GM12864 (cell line): Measurements from ENCODE around the gene GRIFIN.

Experiments
- DNase-seq: peaks from one replicate; pipeline ENCODE4 v3.0.0-alpha.2; 2011; ENCODE audit warnings: low read depth
- H3K4me3 ChIP-seq: 2 replicates; pipeline ENCODE4 v1.5.1; 2011; ENCODE audit warnings: mild to moderate bottlenecking, low read depth, low read length, control low read depth
- TF ChIP-seq, protein P1 (sequence below): IDR thresholded peaks from 2 replicates; pipeline ENCODE4 v1.5.1; 2011; ENCODE audit warnings: low read depth, mild to moderate bottlenecking, moderate library complexity, low read length, control low read depth, inconsistent platforms; ENCODE audit errors: missing control alignments

Gene GRIFIN

DNA sequence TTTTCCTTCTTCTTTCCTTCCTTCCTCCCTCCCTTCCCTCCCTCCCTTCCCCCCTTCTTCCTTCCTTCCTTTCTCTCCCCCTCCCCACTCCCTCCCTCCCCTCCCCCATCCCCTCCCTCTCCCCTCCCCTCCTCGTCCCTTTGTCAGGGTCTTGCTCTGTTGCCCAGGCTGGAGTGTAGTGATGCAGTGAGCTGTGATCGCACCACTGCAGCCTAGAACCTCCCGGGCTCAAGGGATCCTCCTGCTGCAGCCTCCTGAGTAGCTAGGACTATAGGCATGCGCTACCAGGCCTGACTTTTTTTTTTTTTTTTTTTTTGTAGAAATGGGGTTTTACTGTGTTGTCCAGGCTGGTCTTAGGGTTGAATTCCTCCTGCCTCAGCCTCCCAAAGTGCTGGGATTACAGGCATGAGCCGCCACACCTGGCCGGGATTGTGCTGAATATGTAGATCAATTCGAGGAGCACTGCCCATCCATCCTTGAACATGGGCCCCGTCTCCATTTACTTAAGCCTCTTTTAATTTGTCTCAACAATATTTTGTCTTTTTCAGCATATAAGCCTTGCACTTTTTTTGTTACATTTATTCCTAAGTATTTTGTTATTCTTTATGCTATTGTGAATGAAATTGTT lies 23.4 kb downstream of the GRIFIN start:
- DNase-seq: no peak
- TF ChIP-seq, protein P1, sequence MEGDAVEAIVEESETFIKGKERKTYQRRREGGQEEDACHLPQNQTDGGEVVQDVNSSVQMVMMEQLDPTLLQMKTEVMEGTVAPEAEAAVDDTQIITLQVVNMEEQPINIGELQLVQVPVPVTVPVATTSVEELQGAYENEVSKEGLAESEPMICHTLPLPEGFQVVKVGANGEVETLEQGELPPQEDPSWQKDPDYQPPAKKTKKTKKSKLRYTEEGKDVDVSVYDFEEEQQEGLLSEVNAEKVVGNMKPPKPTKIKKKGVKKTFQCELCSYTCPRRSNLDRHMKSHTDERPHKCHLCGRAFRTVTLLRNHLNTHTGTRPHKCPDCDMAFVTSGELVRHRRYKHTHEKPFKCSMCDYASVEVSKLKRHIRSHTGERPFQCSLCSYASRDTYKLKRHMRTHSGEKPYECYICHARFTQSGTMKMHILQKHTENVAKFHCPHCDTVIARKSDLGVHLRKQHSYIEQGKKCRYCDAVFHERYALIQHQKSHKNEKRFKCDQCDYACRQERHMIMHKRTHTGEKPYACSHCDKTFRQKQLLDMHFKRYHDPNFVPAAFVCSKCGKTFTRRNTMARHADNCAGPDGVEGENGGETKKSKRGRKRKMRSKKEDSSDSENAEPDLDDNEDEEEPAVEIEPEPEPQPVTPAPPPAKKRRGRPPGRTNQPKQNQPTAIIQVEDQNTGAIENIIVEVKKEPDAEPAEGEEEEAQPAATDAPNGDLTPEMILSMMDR: no peak
- H3K4me3 ChIP-seq: no peak overlapping the region

DNA sequence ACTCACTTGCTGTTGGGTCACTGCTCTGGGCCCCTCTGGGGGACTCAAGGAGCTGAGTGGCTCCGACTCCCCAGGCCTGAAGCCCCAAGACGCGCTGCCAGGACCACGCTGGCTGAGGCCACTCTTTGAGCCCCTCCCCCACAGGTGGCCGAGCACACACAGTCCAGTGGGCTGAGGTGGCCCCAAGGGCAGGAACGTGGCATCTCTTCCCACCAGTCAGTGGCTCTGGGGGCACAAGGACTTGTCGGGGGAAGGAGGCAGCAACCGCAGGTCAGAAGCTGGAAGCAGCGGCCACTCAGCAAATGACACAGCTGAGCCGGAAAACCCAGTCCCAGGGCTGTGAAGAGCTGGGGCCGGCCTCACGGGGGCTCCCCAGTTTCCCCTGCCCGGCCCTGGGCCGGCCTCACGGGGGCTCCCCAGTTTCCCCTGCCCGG lies 24.1 kb downstream of the GRIFIN start:
- H3K4me3 ChIP-seq: no peak overlapping the region
- no peak for DNase-seq
- TF ChIP-seq, protein P1: no peak

DNA sequence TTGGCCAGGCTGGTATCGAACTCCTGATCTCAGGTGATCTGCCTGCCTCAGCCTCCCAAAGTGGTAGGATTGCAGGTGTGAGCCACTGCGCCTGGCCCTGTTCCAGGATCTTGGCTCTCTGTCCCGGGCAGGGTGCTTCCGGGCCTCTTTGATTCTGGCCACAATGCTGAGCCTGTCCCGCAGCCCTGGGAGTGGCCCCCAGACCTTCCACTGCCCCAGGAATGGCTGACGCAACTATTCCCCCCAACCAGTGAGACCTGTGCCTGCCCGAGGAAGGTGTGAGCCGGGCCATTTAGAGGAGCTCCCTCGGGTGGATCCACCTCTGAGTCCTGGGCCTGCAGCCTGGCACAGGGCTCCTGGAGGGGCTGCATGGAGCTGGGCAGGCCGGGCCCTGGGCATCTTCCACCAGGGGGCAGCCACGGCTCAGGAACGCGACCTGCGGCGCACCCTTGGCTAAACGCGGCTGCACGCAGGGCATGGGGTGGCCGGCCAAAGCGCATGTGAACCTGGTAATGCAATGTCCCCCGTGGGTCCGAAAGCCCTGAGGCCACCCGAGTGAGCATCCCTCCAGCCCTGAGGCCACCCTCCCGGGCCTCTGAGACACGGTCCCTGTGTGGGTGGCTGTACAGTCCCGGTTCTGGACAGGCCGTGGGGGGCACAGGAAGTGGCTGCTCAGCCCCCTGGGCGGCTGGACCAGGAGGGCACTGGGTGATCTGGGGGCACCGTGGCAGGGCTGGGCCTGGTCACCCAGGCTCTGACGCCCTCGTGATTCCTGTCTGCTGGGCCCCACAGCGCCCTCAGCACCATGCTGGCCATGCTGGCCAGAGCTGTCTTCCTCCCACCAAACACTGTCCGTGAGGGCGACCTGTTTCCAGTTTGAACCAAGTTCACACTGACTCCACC lies 24.8 kb downstream of the GRIFIN start:
- DNase-seq: no peak
- TF ChIP-seq, protein P1: peak; percentile 85
- no peak overlapping the region for H3K4me3 ChIP-seq

DNA sequence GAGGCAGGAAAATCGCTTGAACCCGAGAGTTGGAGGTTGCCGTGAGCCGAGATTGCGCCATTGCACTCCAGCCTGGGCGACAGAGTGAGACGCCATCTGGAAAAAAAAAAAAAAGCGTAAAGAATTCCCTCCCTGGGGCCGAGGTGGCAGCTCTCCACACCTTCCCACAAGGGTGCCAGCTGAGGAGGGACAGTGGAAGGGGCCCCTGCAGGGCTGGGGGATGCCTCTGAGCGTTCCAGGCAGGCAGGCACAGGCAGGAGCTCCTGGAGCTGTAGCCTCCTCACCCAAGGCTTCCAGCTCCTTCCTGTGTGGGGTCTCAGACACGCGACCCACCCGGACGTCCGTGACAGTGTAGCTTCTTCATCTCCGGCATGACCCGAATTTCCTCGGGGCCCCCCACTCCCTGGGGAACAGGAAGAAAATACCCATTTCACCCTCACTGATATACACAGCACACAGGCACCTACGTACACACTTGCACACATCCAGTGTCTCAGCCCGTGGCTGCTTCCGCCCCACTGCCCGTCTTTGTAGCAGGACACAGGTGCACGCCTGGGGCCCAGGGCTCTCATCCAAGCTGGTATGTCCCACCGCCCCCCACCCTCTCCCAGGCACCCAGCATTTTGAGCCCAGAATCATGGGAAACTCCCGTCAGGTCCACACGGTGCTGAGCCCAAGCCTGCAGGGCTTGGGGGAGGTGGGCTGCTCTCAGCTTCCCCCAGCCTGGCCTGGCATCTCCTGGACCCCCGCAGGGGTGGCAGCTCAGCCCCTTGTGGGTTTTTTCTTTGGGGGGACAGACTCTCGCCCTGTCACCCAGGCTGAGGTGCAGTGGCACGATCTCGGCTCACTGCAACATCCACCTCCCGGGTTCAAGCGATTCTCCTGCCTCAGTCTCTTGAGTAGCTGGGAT lies 25.7 kb downstream of the GRIFIN start:
- TF ChIP-seq, protein P1: no peak
- no peak overlapping the region for H3K4me3 ChIP-seq
- no peak for DNase-seq

DNA sequence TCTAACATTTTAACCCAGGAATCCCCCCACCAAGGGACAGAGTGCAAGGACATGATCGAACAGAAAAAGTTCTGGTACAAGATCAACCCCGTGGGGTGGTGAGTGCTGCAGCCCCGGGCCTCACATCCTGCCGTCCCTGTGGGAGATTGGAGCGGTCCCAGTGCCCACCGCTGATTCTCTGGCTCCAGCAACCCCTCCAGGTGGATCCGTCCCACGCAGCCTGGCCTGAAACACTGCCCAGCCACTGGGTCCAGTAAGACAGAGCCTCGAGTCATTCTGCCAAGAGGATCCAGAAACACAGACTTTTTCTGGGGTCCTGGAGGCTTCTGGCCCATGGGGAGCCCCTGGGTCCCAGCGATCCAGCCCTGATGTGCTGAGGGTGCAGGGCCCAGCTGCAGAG lies 29.5 kb downstream of the GRIFIN start:
- no peak for DNase-seq
- TF ChIP-seq, protein P1: no peak
- H3K4me3 ChIP-seq: no peak overlapping the region

DNA sequence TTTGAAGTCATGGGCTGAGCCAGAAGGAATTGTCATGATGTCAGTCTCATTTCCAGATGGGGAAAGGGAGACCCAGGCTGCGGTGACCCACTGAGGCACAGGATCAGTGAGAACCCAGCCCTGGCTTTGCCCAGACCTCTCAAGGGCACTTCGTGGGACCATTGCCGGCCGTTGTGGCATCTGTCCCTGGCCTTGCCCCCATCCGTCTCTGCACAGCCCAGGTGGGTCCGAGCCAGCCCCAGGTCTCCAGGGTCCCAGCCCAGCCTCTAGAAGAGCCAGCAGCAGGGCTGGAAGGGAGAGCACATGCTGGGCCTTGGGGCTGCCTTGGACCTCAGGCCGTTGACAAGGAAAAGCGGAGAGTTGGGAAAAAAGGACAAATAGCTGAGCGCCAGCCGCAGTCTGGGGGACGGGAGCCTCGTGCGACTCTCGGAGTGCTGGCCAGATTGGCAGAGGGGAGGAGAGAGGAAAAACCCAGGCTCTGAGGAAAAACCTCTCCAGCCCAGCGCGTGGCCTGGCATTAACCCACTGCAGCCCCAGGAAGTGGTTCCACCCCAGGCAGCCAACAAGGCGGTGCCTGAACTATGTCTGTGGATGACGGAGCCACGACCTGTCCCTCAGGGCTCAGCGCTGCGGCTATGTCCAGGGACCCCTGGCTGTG lies 30.2 kb downstream of the GRIFIN start:
- H3K4me3 ChIP-seq: no peak overlapping the region
- DNase-seq: no peak
- TF ChIP-seq, protein P1: no peak
